Measurements from ENCODE around the gene DNER. TPM values are rescaled to one million over a fixed set of nuclear protein-coding genes. Genes with fewer than 3 reads are reported as not detected.

The DNER gene
- total RNA-seq, 1 donor from 2014 or later = 0.10 TPM

DNA sequence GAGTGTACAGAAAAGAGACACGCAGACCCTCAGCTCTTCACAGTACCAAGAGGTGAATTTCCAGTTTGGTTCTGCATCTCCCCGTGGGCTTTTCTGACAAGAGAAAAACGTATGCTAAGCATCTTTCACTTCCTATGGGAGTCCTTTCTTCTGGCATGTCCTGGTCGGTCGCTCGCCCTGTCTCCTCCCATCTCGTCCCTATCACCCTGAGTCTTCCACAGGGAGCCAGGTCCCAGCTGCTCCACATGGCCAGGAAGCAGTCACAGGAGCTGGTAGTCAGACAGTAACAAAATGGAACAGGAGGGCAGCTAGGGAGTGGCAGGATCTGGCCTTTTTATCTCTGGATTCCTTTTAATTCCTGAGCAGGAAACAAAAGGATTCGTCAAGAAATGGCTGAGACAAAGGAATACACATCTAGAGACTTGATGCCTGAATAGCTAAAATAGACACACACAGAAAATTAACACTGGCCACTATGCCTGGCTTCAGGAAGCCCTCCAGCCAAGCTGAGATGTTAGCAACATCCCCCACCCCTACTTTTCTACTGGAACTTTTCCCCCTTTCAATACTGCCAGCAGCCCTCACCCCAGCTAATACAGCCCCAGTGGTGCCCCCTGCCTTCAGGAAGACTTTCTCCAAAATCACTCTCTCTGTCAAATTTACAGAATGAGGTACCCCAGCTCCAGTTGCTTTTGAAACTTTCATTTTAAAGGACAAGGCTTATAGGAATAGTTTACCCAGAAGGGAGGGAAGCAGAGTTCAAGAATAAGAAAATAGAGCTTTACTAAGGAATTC lies 136.1 kb downstream of the DNER start:
- no peak for DNase-seq (ENCODE audit: low spot score)
- no peak for ATAC-seq

DNA sequence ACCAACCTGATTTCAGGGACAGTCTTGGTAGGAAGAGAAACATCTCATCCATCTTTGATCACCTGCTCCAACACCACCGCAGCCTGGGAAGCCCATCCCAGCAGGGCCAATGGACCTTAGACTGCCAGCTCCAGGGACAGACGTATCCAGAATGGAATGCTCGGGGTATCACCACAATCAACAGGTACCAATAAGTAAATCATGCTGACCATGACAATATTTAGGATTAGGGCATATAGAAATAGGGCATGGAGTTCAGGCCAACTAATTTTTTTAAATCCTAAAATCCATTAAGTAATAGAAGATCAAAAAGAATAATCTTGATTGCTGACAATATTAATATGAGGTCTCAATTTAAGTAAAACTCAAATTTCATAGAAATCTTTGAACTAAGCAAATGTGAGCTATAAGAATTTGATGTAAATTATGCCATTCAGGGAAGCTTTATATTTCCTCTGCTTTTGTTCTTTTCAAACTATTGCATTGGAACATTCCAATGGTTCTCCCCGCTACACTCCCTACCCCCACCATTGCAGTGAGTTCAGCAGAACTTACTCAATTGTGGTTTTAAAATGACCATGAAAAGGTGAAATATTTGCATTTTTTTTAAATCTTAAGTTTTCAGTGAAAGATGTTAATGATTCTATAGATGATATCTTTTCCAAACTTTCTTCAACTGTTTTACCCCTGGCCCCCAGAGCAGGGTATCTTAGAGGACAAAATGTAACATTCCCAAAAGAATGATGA lies 138.6 kb downstream of the DNER start:
- DNase-seq (ENCODE audit: low spot score) = no peak
- ATAC-seq = no peak

DNA sequence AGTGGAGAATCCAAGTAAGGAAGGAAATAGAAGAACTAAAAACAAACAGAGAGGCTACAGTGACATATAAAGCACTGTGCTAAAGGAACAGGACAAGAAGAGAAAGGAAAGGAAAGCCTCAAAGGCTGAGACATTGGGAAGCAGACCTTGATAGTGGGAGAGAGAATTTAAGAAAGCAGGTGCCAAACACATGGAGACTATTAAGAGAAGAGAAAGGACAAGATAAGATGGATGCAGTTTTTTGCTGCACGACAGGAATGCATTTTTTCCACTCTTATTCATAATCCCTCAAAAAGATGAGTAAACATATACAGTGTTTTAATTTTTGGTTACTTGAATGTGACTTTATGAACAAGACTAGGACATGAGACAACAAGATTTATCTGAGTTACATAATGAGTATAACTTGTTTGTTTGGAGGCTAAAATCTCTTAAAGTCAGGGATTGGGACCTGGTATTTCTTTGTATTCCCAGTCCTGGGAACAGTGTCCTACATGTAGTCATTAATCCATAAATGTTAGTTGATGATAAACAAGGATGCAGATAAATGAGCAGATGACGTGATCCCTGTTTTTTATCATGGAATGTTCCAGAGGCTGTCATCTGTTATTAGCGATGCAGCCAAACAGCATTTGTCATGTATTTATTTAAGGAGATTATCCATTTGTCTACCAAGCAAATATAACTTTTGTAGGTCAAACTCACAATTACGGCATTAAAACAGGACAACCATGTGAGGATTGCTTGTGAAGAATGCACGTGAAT lies 141.7 kb downstream of the DNER start:
- DNase-seq (ENCODE audit: low spot score) (no peak), ATAC-seq (no peak)

DNA sequence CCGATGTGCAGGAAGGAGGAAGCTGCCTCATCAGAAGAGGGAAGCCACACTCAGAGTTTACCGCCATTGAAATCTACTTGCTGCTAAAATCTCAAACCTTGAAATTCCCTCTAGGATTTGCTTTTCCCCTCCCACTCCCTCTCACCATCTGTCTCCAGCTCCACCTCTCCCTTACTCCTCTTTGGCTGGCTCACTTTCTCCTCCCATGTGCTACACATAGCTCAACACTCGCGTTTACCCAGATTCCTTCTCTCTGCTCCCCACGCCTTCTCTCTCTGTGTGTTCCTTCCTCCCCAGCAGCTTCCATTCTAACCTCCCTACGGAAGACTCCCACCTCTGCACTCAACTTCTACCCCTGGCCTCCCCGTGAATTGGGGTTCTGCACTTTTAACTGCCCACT lies 143.1 kb downstream of the DNER start:
- ATAC-seq = no peak
- DNase-seq (ENCODE audit: low spot score) = no peak

DNA sequence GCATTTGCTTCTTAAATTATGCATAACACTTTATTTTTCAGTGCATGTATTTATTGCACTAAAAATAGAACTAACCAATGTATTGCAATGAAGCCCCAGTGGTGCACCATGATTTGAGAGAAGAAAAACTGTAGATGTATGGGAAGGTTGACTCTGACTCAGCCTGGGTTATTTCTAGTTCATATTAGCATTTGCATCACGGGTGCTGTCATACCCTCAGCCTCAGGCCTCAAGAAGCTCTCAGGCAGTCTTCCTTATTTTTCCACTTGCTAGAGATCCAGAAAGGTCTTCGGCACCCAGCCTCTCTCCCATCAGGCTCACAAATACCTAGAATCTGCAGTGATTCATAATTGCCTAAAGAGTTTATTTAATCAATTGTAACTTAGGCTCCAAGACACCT lies 148.0 kb downstream of the DNER start:
- no peak for DNase-seq (ENCODE audit: low spot score)
- no peak for ATAC-seq

DNA sequence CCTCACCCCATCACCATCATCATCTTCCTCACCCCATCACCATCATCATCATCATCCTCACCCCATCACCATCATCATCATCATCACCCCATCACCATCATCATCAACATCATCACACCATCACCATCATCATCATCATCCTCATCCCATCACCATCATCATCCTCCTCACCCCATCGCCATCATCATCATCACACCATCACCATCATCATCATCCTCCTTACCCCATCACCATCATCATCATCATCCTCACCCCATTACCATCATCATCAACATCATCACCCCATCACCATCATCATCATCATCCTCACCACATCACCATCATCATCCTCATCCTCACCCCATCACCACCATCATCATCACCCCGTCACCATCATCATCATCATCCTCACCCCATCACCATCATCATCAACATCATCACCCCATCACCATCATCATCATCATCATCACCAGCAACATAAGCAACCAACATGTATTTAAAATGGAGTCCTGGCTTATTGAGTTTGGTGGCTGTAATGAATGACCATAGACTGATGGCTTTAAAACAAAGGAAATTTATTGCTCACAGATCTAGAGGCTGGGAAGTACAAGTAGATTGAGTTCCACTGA lies 150.0 kb downstream of the DNER start:
- ATAC-seq (no peak), DNase-seq (ENCODE audit: low spot score) (no peak)

DNA sequence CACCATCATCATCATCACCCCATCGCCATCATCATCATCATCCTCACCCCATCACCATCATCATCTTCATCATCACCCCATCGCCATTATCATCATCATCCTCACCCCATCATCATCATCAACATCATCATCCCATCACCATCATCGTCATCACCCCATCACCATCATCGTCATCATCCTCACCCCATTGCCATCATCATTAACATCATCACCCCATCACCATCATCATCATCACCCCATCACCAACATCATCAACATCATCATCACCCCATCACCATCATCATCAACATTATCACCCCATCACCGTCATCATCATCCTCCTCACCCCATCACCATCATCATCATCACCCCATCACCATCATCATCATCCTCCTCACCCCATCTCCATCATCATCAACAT lies 151.0 kb downstream of the DNER start:
- no peak for DNase-seq (ENCODE audit: low spot score)
- ATAC-seq = no peak

DNA sequence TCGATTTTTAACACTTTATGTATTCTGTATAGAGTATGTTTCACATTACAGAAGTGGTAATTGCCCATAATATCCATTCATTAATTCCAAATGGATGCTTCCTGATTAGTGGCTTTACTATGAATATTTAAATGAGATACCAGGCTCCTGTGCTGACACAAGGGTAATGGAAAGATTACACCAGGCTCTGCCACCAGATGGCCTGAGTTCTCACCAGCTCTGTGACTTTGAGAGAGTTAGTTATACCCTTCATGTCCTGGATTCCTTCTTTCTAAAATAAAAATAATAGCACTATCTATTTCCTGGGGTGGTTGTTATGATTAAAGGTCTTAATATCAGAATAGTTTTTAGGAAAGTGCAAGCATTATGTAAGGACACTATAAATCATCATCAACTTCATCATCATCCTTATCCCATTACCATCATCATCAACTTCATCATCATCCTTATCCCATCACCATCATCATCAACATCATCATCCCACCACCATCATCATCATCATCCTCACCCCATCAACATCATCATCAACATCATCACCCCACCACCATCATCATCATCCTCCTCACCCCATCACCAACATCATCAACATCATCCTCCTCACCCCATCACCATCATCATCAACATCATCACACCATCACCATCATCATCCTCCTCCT lies 151.8 kb downstream of the DNER start:
- no peak for DNase-seq (ENCODE audit: low spot score)
- no peak for ATAC-seq

DNA sequence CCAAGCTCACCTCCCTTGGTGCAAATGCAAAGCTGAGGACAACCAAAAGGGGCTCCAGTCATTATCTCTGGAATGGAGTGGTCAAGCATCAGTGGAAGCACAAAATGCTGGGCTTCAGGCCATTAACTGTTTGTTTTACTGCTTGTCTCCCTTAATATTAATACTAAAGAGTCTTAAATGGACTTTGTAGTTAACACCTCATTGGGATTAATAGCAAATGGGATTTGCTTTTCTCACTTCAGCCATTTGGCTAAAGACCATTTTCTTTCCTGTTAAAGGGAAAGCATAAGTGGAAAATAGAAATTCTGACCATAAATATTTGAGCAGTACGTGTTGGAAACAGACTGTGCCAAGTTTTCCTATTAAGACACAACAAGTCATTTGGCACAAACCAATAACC lies 154.4 kb downstream of the DNER start:
- ATAC-seq = no peak
- no peak for DNase-seq (ENCODE audit: low spot score)

DNA sequence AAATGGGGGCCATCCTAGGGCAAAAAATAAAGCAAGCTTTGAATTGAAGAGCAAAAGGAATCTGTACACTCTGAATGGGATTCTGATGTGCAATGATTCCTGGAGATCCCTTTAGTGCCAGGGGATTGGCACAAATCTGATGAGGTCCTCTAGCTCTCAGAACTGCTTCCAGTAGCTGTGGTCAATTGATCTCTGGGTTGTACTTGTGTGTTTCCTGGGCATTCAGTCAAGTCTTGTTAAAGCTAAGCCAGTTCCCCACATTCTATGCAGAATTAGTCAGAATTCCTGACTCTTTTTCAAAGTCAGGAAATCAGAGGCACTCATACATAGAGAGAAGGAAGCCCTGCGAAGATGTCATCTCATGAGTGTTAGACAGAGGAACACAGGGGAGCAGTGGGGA lies 161.3 kb downstream of the DNER start:
- no peak for ATAC-seq
- DNase-seq (ENCODE audit: low spot score) = no peak

DNA sequence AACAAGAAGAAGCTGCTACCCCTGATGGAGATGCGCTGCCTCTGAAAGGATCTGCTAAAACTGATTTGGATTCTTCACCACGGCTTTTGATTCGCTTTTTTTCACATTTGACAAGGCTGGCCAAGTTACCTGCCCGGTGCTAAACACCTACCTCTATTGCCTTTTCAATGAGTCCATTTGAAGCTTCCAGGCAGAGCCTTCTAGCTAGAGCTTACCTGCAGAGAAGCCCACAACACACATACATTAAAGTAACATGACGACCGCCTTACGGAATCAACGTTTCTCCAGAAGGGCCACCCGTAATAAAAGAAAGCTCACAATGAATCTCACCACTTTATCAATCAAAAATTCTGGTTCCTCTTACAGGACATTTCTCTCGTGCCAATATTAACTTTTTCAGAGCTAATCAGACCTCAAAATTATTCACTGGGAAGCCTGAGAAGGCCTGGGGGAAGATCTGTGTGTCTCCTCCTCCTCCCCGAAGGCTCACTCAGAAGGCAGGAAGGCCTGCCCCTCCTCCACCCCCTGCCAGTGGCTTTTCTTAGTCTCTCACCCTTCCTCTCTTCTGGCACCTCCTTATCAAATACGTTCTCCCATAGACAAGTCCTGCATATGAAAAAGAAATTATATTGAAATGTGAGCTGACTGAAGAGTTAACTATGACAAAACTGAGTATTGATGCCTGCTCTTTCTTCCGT lies 171.0 kb downstream of the DNER start:
- ATAC-seq (no peak), DNase-seq (ENCODE audit: low spot score) (no peak)

DNA sequence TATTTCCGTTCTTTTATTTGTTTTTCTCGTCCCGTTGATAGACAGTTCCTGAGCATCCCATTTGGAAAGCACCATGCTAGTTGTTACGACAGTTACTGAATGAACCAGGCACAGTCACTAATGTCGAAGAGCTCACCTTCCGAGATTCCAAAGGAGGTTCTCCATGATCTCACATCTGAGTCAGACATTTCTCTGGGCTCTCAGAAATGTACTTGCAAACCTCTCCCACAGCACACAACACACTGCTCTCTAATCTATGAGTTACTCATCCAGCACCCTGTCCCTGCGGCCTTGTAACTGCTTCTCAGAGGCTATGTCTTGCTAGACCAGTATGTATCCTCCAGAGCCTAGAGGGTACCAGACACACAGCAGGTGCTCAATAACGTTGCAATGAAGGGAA lies 174.7 kb downstream of the DNER start:
- no peak for ATAC-seq

DNA sequence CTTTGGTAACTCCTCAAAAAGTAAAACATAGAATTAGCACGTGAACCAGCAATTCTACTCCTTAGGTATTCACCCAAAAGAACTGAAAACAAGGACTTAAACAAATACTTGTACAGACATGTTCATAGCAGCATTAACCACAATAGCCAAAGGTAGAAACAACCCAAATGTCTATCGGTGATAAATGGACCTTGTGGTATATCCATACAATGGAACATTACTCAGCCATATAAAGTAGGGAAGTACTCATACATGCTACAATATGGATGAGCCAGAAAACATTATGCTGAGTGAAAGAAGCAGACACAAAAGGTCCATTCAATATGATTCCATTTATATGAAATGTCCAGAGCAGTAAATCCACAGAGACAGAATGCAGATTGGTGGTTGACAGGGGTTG lies 182.8 kb downstream of the DNER start:
- DNase-seq (ENCODE audit: low spot score) (no peak), ATAC-seq (no peak)

More for the DNA sequence above, 174.7 kb downstream of the DNER start:
- DNase-seq (ENCODE audit: low spot score) = no peak

DNA sequence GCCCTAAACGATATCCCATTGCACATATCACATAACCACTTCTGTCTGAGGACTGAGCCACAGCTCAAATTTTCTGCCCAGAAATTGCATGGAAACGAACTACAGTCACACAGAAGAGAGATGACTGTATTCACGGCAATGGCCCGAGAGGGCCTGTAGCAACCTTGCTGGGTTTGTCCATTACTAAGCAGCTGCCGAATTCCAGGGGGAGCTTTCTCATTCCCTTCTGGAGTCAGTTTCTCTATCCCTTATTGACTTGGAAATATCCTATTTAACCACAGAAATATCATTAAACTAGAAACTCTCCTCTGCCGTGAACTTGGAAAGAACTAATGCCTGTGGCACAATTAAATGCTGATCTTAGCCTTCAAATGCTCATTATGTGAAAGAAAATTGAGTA lies 183.9 kb downstream of the DNER start:
- no peak for ATAC-seq

DNA sequence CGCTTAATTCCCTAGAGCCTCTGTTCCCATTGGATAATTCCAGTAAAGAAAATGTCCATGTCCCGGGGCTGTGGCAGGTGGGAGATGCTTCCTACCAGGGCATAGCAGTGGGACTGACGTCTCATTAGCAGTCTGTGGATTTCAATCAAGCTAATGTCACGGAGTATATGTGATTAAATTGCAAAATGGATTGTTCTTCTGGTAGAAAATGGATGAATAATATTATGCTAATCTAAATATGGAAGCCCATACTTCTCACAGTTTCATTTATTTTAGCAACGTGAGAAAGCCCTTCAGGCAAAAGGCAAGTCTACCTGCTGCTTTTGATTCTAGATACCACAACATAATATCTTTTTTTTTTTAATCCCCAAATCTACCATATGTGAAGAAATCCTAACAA lies 185.5 kb downstream of the DNER start:
- ATAC-seq = no peak
- DNase-seq (ENCODE audit: low spot score) = no peak

More for the DNA sequence above, 183.9 kb downstream of the DNER start:
- no peak for DNase-seq (ENCODE audit: low spot score)

DNA sequence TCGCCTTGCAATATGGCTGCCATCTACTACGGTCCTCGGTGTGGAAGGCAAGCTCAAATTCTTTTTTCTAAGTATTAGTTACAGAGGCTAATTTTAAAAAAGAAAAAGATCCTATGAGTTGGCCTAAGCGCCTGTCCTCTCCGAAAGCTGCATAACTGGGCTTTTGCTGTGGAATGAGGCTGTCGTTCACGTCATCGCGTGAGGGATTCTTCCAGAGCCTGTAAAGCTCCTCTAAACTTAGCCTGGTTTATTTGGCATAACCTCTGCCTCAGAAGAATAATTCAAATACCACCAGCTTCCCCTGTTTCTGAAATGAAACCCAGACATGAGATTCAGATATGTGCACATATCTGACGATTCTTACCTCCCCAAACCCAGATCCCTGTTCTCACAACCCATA lies 187.4 kb downstream of the DNER start:
- ATAC-seq = no peak
- no peak for DNase-seq (ENCODE audit: low spot score)

DNA sequence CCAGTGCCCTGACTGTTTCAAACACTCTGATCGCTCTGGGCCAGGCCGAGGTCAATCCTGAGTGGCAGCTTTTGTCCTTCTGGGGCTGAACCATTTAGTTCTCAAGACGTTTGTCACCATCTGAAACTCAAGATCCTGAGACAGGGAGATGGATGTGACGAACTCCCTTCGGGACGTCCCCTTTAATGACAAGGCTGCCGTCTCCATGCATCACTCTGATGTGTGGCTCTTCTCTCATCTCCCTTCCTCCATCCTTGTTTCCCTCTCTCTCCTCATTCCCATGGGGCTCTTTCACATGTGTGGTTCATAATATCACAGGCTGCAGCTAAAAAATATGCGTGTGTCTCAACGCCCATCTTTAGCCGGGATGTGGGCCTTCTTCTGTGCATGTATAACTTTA lies 189.6 kb downstream of the DNER start:
- DNase-seq (ENCODE audit: low spot score) = no peak
- no peak for ATAC-seq

DNA sequence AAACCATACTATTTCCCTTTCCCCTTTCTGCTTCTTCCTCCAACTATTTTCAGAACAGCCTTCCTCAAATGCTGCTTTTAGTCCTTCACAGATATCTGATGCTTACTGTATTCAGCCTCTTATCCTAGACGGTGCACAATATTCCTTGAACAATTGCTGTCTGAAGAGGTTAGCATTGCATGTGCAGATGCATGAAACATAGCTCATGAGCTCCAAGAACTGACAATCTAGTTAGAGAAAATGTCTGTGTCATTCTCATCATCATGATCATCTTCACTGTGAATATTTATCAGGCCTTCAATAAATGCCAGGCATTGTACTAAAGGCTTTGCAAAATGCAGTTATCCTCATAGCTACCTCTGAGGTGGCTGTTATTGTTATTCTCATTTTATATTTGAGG lies 190.7 kb downstream of the DNER start:
- no peak for ATAC-seq

DNA sequence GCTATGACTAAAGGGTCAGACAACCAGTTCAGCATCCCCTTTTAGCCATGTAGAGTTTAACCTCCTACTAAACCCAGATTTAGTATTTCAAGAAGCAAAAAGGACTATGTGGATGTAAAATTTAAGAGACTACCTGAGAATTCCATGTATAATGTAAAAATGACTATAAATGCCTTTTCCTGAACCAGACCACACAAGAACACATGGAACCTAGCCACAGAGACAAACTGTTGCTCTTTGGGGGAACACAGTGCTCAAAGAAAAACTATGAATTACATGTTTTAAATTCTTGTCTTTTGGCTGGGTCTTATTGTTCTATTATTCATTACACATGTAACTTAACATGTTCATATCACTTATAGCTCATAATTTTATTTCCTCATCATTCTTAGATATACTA lies 192.8 kb downstream of the DNER start:
- no peak for ATAC-seq
- no peak for DNase-seq (ENCODE audit: low spot score)

More for the DNA sequence above, 190.7 kb downstream of the DNER start:
- DNase-seq (ENCODE audit: low spot score) = no peak

DNA sequence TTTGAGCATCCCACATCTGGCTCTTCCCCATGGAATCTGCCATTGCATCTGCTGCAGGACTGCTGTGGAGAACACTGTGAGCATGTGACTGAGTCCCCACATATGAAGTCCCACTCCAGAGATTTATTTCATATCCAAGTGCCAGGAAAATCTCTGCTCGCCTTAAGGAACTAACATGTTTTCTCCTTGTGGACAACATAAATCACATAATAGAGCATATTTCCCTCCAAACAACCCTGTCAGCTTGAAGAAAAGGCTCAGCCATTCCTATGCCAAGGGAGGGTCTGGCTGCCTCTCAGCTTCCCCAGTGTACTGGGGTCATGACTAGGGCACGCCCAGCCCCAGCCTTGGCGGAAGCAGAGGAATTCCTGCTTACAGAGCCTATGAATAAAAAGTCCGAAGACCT lies 193.7 kb downstream of the DNER start:
- ATAC-seq (peak; percentile 51), DNase-seq (ENCODE audit: low spot score) (no peak)
